GM12872 (cell line): Measurements from ENCODE around the gene GRID1.

ENCODE experiments used
- CTCF ChIP-seq: IDR thresholded peaks from 3 replicates; pipeline ENCODE4 v1.5.1; 2011; ENCODE audit warnings: low read depth, mild to moderate bottlenecking, low read length, moderate library complexity; ENCODE audit not compliant: insufficient read depth

Gene GRID1

GRCh38 chr10:85978566-85979358, 387.8 kb downstream of the GRID1 start:
- TF ChIP-seq CTCF: no peak

DNA sequence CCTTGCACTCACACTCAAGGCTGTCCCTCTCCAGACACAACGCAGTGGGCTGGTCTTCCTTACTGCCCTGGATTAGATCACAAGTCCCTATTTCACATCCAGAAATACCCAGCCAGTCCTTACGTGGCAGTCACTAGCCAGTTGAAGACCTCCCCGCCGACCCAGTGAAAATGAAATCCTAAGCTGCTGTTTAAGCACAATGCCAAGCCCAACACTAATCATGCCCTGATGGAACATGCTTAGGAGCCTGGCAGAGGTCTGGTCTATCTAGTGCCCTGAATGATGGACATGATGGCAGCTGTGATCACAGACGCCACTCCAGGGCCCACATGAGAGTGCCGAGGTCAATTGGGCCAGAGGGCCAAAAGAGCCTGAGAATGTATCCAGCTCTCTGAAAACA, 389.0 kb downstream of the GRID1 start:
- no peak for TF ChIP-seq CTCF

DNA sequence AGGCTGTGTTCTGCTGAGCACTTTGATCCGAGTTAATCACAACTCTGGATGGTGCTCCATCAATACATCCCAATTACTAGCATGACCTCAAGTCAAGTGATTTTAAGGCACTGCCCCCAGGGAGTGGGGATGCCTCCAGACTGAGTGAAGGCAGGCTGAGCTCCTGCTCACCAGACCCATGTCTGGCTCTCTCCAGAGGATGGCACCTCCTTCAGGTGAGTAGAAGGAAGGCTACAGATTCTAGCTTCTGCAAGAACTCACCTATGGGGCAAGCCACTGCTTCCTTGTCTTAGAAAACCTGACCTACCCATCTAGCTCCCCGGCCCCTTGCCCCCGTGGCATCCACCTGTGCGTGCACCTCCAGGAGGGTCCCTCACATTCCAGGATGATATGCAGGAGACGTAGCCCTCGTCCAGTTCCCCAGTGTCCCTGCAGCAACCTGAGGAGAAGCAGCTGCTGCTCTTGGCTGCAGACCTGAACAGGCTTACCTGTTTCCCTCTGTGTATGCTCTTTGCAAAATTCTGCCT, 390.3 kb downstream of the GRID1 start:
- TF ChIP-seq CTCF: no peak

DNA sequence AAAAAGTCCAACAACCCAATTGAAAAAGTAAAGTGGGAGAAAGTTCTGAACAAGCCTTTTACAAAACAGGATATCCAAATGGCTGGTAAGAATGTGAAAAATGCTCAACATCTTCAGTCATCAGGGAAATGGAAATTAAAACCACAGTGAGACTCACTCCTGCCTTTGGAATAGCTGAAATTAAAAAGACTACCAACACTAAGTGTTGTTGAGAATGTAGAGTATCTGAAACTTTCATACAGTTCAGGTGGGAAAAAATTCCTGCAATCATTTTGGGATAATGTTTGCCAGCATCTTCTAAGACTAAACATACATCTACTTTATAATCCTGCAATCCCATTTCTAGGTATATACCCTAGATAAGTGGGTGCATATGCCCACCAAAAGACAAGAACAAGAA, 395.1 kb downstream of the GRID1 start:
- no peak for TF ChIP-seq CTCF

DNA sequence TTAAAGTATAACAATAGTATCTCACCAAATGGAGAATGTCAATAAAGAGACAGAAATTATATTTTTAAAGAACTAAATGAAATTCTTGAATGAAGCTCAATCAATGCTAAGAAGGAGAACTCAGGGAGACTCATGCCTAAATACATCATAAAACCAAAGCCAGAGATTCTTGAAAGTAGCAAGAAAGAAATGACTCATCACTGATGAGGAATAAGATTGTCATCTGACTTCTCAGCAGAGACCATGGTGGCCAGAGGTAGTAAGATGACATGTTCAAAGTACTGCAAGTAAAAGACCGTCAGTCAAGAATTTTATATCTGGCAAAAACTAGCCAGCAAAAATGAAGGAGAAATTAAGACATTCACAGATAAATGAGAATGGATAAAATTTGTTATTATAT, 399.0 kb downstream of the GRID1 start:
- no peak for TF ChIP-seq CTCF

GRCh38 chr10:85961479-85962067, 405.0 kb downstream of the GRID1 start:
- TF ChIP-seq CTCF: no peak

DNA sequence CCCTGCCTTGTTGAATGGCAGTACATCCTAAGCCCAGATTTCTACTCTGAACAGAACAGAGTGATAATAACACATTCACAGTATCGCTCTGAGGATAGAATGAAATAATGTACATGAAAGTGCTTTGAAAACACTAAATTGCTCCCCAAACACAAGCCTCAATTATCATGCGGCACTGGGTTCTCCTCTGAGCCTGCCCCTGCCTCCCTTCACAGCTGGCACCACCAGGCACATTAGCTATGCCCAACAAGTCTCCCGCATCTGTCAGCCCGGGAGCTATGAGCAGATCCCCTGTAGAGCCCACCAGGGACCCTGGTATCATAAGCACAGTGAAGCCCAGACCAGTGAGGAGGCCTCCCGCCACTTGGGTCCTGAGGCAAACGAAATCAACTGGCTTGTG, 405.5 kb downstream of the GRID1 start:
- TF ChIP-seq CTCF: no peak
